Esophagus muscularis mucosa (tissue), 4 donors: ENCODE results near the gene TTC23L.

Experiments used
- CTCF ChIP-seq, 3 experiments: fragments of 200-600 bp in 2 of 3; fragments of 450-650 bp in 1 of 3; sonication (generic) in 2 of 3; IDR thresholded peaks; one replicate each; pipeline ENCODE4 v1.5.1; 2017 to 2019; ENCODE audit warnings: antibody characterized with exemption in 3 of 3, mild to moderate bottlenecking in 2 of 3, moderate library complexity in 1 of 3
- EP300 ChIP-seq: sonication (generic); formaldehyde crosslinking; IDR thresholded peaks from one replicate; pipeline ENCODE4 v1.6.1; 2017; ENCODE audit warnings: antibody characterized with exemption
- POLR2A ChIP-seq: fragments of 450-650 bp; IDR thresholded peaks from one replicate; pipeline ENCODE4 v1.6.1; 2017; ENCODE audit warnings: antibody characterized with exemption, moderate library complexity, mild to moderate bottlenecking, low read depth
- POLR2AphosphoS5 ChIP-seq, 2 donors: sonication (generic); formaldehyde crosslinking; IDR thresholded peaks; one replicate each; pipeline ENCODE4 v1.6.1; 2017; ENCODE audit warnings: antibody characterized with exemption in 2 of 2

DNA sequence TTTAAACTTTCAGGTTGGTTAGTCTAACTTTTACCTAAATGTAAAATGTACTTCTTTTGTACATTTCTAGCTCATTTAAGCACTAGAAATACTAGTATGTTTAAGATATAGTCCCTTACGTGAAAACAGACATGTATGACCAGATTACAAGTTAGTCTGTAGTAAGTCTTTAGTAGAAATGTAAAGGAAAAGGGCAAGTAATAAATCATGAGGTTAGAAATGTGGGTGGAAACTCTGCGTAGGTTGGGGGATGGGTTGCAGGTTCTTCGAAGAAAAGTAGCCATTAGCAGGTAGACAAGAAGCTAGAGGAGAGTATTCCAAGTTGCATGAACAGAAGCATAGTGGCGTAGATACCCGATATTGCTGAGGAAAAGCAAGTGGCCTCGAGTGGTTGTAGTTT, 53.5 kb downstream of the TTC23L start:
- TF ChIP-seq CTCF (IDR thresholded peaks at IDR 0.05) = no peak
- TF ChIP-seq POLR2AphosphoS5 (IDR thresholded peaks at IDR 0.05) = no peak
- TF ChIP-seq POLR2A = no peak
- TF ChIP-seq EP300 = no peak
